HL-60/S4 (cell line): ENCODE results near the gene ATRIP.
"Not testable (repeated sequence)": the region's sequence is repeated elsewhere in the genome, so short reads cannot be mapped to it uniquely, and the experiment has no call there.

ENCODE experiments used
- in situ Hi-C: fragments of 300-500 bp; cut with MboI; formaldehyde crosslinking; loops from 2 replicates; pipeline ENCODE4 v1.14.3; 2022; ENCODE audit warnings: low sequenced_read_pairs

ATRIP gene

GRCh38 chr3:48446425-48447193, at the start of gene ATRIP:
ATRIP (plus strand) TSS chr3:48446737; CDS start chr3:48446846, 109 bp downstream.
- in situ Hi-C loops, result no loop called here

GRCh38 chr3:48397767-48398681, 48.5 kb upstream of the ATRIP start:
- in situ Hi-C loops, result no loop called here

- in situ Hi-C loops, result no loop called here
Measured at GRCh38 chr3:48398701-48399386, 47.7 kb upstream of the ATRIP start.

- in situ Hi-C loops, result no loop called here
Measured at GRCh38 chr3:48399387-48400172, 47.0 kb upstream of the ATRIP start.

- in situ Hi-C loops, result no loop called here
Measured at GRCh38 chr3:48400824-48401433, 45.6 kb upstream of the ATRIP start.

- in situ Hi-C loops, result not testable (repeated sequence)
Measured at GRCh38 chr3:48401434-48401901, 45.1 kb upstream of the ATRIP start.

- in situ Hi-C loops, result no loop called here
Measured at GRCh38 chr3:48402281-48402732, 44.2 kb upstream of the ATRIP start.

- in situ Hi-C loops, result no loop called here
Measured at GRCh38 chr3:48402907-48403306, 43.6 kb upstream of the ATRIP start.

- in situ Hi-C loops, result no loop called here
Measured at GRCh38 chr3:48403533-48404439, 42.8 kb upstream of the ATRIP start.

GRCh38 chr3:48404440-48405342, 41.8 kb upstream of the ATRIP start:
- in situ Hi-C loops, result no loop called here

- in situ Hi-C loops, result no loop called here
Measured at GRCh38 chr3:48405343-48405881, 41.1 kb upstream of the ATRIP start.

- in situ Hi-C loops, result no loop called here
Measured at GRCh38 chr3:48405971-48406370, 40.6 kb upstream of the ATRIP start.

- in situ Hi-C loops, result no loop called here
Measured at GRCh38 chr3:48406443-48407431, 39.8 kb upstream of the ATRIP start.

- in situ Hi-C loops, result no loop called here
Measured at GRCh38 chr3:48407542-48408099, 38.9 kb upstream of the ATRIP start.

GRCh38 chr3:48408823-48409281, 37.7 kb upstream of the ATRIP start:
- in situ Hi-C loops, result no loop called here
